Skeletal muscle satellite cell (primary cell): ENCODE measurements around the gene CCDC157.

Experiments used
- H3K27me3 ChIP-seq: 2 replicates; pipeline ENCODE4 v1.7.0; 2013; ENCODE audit warnings: low read length; ENCODE audit not compliant: control insufficient read depth, insufficient read depth
- H3K36me3 ChIP-seq: 2 replicates; pipeline ENCODE4 v1.7.0; 2013; ENCODE audit warnings: mild to moderate bottlenecking, control low read depth, low read length; ENCODE audit not compliant: insufficient read depth
- H3K4me1 ChIP-seq: 2 replicates; pipeline ENCODE4 v1.7.0; 2013; ENCODE audit warnings: low read length; ENCODE audit not compliant: control insufficient read depth, insufficient read depth
- H3K4me2 ChIP-seq: 2 replicates; pipeline ENCODE4 v1.7.0; 2013; ENCODE audit warnings: mild to moderate bottlenecking, low read length
- H3K4me3 ChIP-seq: 2 replicates; pipeline ENCODE4 v1.7.0; 2013; ENCODE audit warnings: low read length
- H3K9ac ChIP-seq: 2 replicates; pipeline ENCODE4 v1.7.0; 2013; ENCODE audit warnings: mild to moderate bottlenecking, low read depth, low read length, moderate library complexity
- H3K9me3 ChIP-seq: replicated peaks from 2 replicates; pipeline ENCODE4 v1.7.0; 2013; ENCODE audit warnings: mild to moderate bottlenecking, control low read depth, low read length

Gene CCDC157

DNA sequence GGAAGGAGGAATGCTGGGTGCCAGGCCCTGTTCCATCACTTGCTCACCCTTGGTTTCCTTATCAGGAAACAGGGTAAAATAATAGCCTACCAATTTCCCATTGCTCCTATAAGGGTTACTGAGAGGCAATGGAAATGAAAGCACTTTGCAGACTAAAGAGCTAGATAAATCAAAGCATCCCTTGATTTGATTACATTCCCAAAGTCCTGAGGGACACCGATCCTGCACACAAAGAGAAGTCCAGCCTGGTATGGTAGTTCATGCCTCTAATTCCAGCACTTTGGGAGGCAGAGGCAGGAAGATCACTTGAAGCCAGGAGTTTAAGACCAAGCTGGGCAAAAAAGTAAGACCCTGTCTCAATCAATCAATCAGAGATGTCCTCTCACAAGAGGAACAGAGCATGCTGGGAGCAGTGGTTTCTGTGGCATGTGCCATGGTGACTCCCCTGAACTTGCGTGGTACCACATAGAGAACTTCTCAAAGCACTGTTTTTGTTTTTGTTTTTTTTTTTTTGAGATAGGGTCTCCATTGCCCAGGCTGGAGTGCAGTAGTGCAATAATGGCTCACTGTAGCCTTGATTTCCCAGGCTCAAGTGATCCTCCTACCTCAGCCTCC, 40.7 kb upstream of the CCDC157 start:
- Histone ChIP-seq H3K9ac (no peak overlapping the region), H3K27me3 (no peaks in the 10 kb centered on the region), H3K4me1 (peaks cover 17% of the 10 kb centered on the region), H3K4me3 (no peak overlapping the region), H3K9me3 (no peaks in the 10 kb centered on the region), H3K36me3 (peaks cover 18% of the 10 kb centered on the region), H3K4me2 (no peak overlapping the region)

- Histone ChIP-seq H3K4me1 (peaks cover under 1% of the 10 kb centered on the region), H3K9ac (no peak overlapping the region), H3K9me3 (no peaks in the 10 kb centered on the region), H3K36me3 (peaks cover 18% of the 10 kb centered on the region), H3K4me3 (no peak overlapping the region), H3K4me2 (no peak overlapping the region), H3K27me3 (no peaks in the 10 kb centered on the region)
These were observed 39.0 kb upstream of the CCDC157 start for GRCh38 chr22:30317778-30318177.

GRCh38 chr22:30318799-30319419, 37.9 kb upstream of the CCDC157 start:
- no peak overlapping the region for H3K4me2 ChIP-seq
- H3K36me3 ChIP-seq, result peaks cover 18% of the 10 kb centered on the region
- no peak overlapping the region for H3K4me3 ChIP-seq
- peaks cover under 1% of the 10 kb centered on the region for H3K4me1 ChIP-seq
- no peaks in the 10 kb centered on the region for H3K9me3 ChIP-seq
- no peaks in the 10 kb centered on the region for H3K27me3 ChIP-seq
- no peak overlapping the region for H3K9ac ChIP-seq

DNA sequence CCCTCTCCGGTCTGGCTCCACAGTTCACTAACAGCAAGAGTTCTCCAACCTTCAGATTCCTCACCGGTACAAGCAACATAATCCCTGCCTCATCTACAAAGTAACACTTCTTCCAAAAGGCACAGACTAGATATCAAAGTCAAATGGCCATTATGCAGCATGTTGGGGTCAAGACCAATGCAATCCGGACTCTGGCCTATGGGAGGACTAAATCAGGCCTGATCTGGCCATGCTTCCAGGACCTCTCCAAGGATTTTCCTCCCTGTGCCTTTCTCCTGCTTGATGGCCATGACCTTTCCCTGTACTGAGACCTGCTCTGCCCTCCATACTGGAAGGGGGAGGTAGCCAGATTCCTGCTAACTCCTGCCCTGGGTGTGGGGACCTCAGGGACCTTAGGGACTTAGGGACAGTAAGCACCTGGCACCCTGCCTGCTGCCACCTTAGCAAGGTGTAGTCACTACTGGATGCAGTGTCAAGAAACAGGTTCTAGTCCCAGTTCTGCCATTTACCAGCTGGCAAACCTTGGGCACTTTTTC, 36.7 kb upstream of the CCDC157 start:
- no peak overlapping the region for H3K4me3 ChIP-seq
- H3K36me3 ChIP-seq, result peaks cover 18% of the 10 kb centered on the region
- H3K4me1 ChIP-seq, result peaks cover 12% of the 10 kb centered on the region
- no peaks in the 10 kb centered on the region for H3K9me3 ChIP-seq
- H3K4me2 ChIP-seq, result no peak overlapping the region
- H3K9ac ChIP-seq, result no peak overlapping the region
- H3K27me3 ChIP-seq, result no peaks in the 10 kb centered on the region

- no peak overlapping the region for H3K4me3 ChIP-seq
- no peaks in the 10 kb centered on the region for H3K27me3 ChIP-seq
- peaks cover 18% of the 10 kb centered on the region for H3K36me3 ChIP-seq
- no peak overlapping the region for H3K9ac ChIP-seq
- peaks cover 21% of the 10 kb centered on the region for H3K4me1 ChIP-seq
- H3K4me2 ChIP-seq, result no peak overlapping the region
- no peaks in the 10 kb centered on the region for H3K9me3 ChIP-seq
These were observed 35.3 kb upstream of the CCDC157 start for GRCh38 chr22:30321461-30321860.

- no peak overlapping the region for H3K9ac ChIP-seq
- peaks cover 25% of the 10 kb centered on the region for H3K4me1 ChIP-seq
- H3K4me2 ChIP-seq, result no peak overlapping the region
- H3K27me3 ChIP-seq, result no peaks in the 10 kb centered on the region
- H3K9me3 ChIP-seq, result no peaks in the 10 kb centered on the region
- H3K4me3 ChIP-seq, result no peak overlapping the region
- peaks cover 18% of the 10 kb centered on the region for H3K36me3 ChIP-seq
These were observed 33.6 kb upstream of the CCDC157 start for GRCh38 chr22:30323246-30323645.

- H3K36me3 ChIP-seq, result peaks cover 16% of the 10 kb centered on the region
- no peaks in the 10 kb centered on the region for H3K9me3 ChIP-seq
- H3K4me3 ChIP-seq, result peak overlapping the region; percentile 95
- H3K4me1 ChIP-seq, result peaks cover 25% of the 10 kb centered on the region
- H3K9ac ChIP-seq, result peak overlapping the region; percentile 92
- H3K4me2 ChIP-seq, result peak overlapping the region; percentile 81
- no peaks in the 10 kb centered on the region for H3K27me3 ChIP-seq
These were observed 32.6 kb upstream of the CCDC157 start for GRCh38 chr22:30324014-30324730.

GRCh38 chr22:30325065-30325720, 31.6 kb upstream of the CCDC157 start:
- Histone ChIP-seq H3K27me3 (no peaks in the 10 kb centered on the region), H3K9ac (peak overlapping the region; percentile 92), H3K4me3 (peak overlapping the region; percentile 95), H3K9me3 (no peaks in the 10 kb centered on the region), H3K4me2 (peak overlapping the region; percentile 81), H3K36me3 (peaks cover 9% of the 10 kb centered on the region), H3K4me1 (peaks cover 25% of the 10 kb centered on the region)

GRCh38 chr22:30325724-30326254, 31.0 kb upstream of the CCDC157 start:
- Histone ChIP-seq H3K4me1 (peaks cover 25% of the 10 kb centered on the region), H3K9me3 (no peaks in the 10 kb centered on the region), H3K9ac (peak overlapping the region; percentile 92), H3K36me3 (peaks cover 7% of the 10 kb centered on the region), H3K4me2 (peak overlapping the region; percentile 81), H3K27me3 (no peaks in the 10 kb centered on the region), H3K4me3 (peak overlapping the region; percentile 95)

- Histone ChIP-seq H3K4me2 (peak overlapping the region; percentile 81), H3K36me3 (peaks cover 6% of the 10 kb centered on the region), H3K9ac (peak overlapping the region; percentile 92), H3K4me3 (peak overlapping the region; percentile 95), H3K27me3 (no peaks in the 10 kb centered on the region), H3K9me3 (no peaks in the 10 kb centered on the region), H3K4me1 (peaks cover 25% of the 10 kb centered on the region)
These were observed 30.5 kb upstream of the CCDC157 start for GRCh38 chr22:30326255-30326705.
